GM18867 (cell line): ENCODE results near the gene COPS4.
A peak's percentile ranks its signal among the peaks of the same experiment; 100 is the strongest.
"Not testable (repeated sequence)": the region's sequence is repeated elsewhere in the genome, so short reads cannot be mapped to it uniquely, and the experiment has no call there.

Source experiments
- ATAC-seq: cut with Tn5 transposase; IDR thresholded peaks from one replicate; pipeline ENCODE4 v1.9.1; 2021; ENCODE audit warnings: mild to moderate bottlenecking, moderate library complexity; ENCODE audit not compliant: unreplicated experiment

The COPS4 gene

GRCh38 chr4:83034630-83035494 lies at the start of gene COPS4:
Gene COPS4 (plus strand): TSS chr4:83035183. CDS start chr4:83035225, 42 bp downstream.
- ATAC-seq = peak; percentile 98

GRCh38 chr4:82987519-82987918 lies 47.5 kb upstream of the COPS4 start:
- ATAC-seq = not testable (repeated sequence)

GRCh38 chr4:82988323-82988832 lies 46.6 kb upstream of the COPS4 start:
- no peak for ATAC-seq

- peak; percentile 91 for ATAC-seq
These were observed 45.2 kb upstream of the COPS4 start for GRCh38 chr4:82989575-82990429.

GRCh38 chr4:82994834-82995233 lies 40.1 kb upstream of the COPS4 start:
- ATAC-seq = no peak

GRCh38 chr4:82998898-82999297 lies 36.1 kb upstream of the COPS4 start:
- ATAC-seq = no peak

- no peak for ATAC-seq
These were observed 32.7 kb upstream of the COPS4 start for GRCh38 chr4:83002329-83002728.

- ATAC-seq = not testable (repeated sequence)
These were observed 31.8 kb upstream of the COPS4 start for GRCh38 chr4:83003044-83003791.

- ATAC-seq = no peak
These were observed 25.5 kb upstream of the COPS4 start for GRCh38 chr4:83009529-83009928.

- no peak for ATAC-seq
These were observed 24.9 kb upstream of the COPS4 start for GRCh38 chr4:83010111-83010521.

GRCh38 chr4:83010522-83011318 lies 24.3 kb upstream of the COPS4 start, which contains the start of gene LIN54:
Gene LIN54 (minus strand): TSS chr4:83010823. CDS start chr4:82984844, 25,979 bp downstream.
- peak; percentile 48 for ATAC-seq

GRCh38 chr4:83011689-83012199 lies 23.2 kb upstream of the COPS4 start:
- no peak for ATAC-seq

- ATAC-seq = peak; percentile 7
These were observed 22.7 kb upstream of the COPS4 start for GRCh38 chr4:83012200-83012686.

- ATAC-seq = peak; percentile 84
These were observed 22.1 kb upstream of the COPS4 start for GRCh38 chr4:83012687-83013419.

- ATAC-seq = no peak
These were observed 21.5 kb upstream of the COPS4 start for GRCh38 chr4:83013420-83013867.

- ATAC-seq = no peak
These were observed 21.1 kb upstream of the COPS4 start for GRCh38 chr4:83013902-83014301.

- ATAC-seq = no peak
These were observed 15.0 kb upstream of the COPS4 start for GRCh38 chr4:83019794-83020494.
